DMS53 (cell line): ENCODE data around the gene MUC4.
"Not testable (repeated sequence)": the region's sequence is repeated elsewhere in the genome, so short reads cannot be mapped to it uniquely, and the experiment has no call there.

Source experiments
- DNase-seq: peaks from one replicate; lab custom pipeline; 2025; lab: John Stamatoyannopoulos, UW

The MUC4 gene

GRCh38 chr3:195809796-195810454, 1.8 kb downstream of the MUC4 start:
- DNase-seq: peak; percentile 26

- DNase-seq: peak; percentile 65
Measured at GRCh38 chr3:195809291-195809785, 2.4 kb downstream of the MUC4 start.

- DNase-seq: no peak
Measured at GRCh38 chr3:195808741-195809290, 2.9 kb downstream of the MUC4 start.

DNA sequence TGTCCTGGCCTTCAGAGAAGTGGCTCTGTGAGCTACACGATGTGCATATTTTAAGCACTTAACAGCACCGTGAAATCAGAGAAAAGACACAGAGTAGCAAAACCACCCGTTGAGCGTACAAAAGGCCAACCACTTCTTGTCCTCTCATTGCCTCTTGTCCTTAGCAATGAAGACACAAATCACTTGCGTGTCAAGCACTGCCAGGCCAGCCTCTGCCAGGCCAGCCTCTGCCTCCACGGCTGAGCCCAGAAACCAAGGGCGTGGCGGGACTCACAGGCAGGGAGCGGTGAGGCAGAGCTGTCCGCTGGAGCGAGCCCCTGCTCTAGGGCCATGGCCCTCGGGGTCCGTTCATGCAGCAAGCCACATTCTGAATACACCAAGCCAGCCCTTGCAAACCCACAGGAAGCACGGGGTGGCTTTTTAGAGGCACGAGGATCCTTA, 4.0 kb downstream of the MUC4 start:
- no peak for DNase-seq

- DNase-seq: no peak
Measured at GRCh38 chr3:195806916-195807231, 4.9 kb downstream of the MUC4 start.

DNA sequence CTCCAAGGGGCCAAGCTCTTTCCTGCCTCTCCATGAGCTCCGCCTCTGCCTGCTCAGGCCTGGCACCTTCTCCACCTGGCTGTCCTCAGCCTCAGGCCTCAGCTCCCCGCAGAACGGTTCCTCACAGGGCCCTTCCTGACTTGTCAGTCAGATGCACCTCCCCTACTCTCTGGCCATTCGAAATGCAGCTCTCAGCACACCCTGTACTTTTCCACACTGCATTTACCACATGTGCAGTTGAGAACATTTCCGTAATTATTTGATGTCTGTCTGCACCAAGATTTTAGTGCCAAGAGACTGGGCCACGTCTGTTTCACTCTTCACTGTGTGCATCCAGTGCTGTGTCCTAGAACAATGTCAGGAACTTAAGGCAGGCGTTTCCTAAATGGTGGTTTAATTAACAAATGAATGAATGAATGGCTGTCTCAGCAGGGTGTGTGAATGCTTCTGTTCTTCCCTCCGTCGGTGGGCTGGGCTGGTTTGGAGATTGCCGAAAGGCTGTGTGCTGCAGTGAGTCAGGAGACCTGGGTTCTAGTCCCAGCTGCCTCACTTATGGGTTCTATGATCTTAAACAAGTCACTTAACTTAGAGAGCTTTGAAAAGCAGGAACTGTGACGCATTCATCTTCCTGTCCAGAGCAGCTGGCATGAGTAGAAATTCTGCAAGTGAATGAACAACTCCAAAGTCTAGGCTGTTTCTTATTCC, 5.4 kb downstream of the MUC4 start:
- peak; percentile 25 for DNase-seq

- DNase-seq: not testable (repeated sequence)
Measured at GRCh38 chr3:195805588-195805987, 6.1 kb downstream of the MUC4 start.

DNA sequence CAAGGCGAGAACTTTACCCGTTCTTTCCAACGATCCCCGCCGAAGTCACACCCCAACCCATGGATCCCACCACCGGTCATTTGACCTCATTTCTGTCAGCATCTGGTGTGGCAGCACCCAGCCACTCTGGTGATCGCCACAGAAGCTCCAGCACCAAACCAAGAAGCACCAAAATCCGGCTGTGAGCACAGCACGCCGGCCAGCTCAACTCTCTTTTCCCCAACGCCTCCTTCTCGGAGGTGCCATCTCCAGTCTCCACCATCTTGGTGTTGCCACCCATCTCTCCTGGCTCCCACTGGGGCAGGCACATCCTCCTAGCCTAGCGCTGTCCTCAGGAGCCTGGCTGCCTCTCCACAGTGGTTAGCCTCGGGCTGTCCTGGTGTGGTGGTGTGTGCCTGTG, 6.5 kb downstream of the MUC4 start:
- no peak for DNase-seq

GRCh38 chr3:195803289-195803908, 8.3 kb downstream of the MUC4 start:
- DNase-seq: no peak

- DNase-seq: no peak
Measured at GRCh38 chr3:195802795-195803194, 8.9 kb downstream of the MUC4 start.

- DNase-seq: no peak
Measured at GRCh38 chr3:195802261-195802701, 9.4 kb downstream of the MUC4 start.

- no peak for DNase-seq
Measured at GRCh38 chr3:195801251-195802183, 10.2 kb downstream of the MUC4 start.

- DNase-seq: no peak
Measured at GRCh38 chr3:195800240-195800639, 11.5 kb downstream of the MUC4 start.

DNA sequence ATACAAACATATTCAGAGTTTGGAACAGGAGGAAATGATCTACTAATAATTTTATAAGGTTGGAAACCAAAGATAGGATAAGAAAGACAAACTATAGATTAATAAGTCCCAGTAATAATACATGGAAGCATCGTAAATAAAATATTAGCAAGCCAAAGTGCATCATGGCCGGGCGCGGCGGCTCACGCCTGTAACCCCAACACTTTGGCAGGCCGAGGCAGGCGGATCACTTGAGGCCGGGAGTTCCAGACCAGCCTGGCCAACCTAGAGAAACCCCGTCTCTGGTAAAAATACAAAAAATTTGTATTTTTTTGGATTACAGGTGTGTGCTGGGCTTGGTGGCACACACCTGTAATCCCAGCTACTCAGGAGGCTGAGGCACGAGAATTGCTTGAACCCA, 14.9 kb downstream of the MUC4 start:
- no peak for DNase-seq

GRCh38 chr3:195794708-195795107, 17.0 kb downstream of the MUC4 start:
- DNase-seq: no peak

DNA sequence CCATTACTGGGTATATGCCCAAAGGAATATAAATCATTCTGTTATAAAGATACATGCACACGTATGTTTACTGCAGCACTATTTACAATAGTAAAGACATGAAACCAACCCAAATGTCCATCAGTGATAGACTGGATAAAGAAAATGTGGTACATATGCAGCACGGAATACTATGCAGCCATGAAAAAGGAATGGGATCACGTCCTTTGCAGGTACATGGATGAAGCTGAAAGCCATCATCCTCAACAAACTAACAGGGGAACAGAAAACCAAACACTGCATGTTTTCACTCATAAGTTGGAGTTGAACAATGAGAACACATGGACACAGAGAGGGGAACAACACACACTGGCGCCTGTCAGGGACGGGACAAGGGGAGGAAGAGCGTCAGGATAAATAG, 19.1 kb downstream of the MUC4 start:
- DNase-seq: not testable (repeated sequence)

- DNase-seq: no peak
Measured at GRCh38 chr3:195790901-195791300, 20.8 kb downstream of the MUC4 start.

- DNase-seq: no peak
Measured at GRCh38 chr3:195788711-195789581, 22.8 kb downstream of the MUC4 start.

- not testable (repeated sequence) for DNase-seq
Measured at GRCh38 chr3:195785781-195786405, 25.8 kb downstream of the MUC4 start.

DNA sequence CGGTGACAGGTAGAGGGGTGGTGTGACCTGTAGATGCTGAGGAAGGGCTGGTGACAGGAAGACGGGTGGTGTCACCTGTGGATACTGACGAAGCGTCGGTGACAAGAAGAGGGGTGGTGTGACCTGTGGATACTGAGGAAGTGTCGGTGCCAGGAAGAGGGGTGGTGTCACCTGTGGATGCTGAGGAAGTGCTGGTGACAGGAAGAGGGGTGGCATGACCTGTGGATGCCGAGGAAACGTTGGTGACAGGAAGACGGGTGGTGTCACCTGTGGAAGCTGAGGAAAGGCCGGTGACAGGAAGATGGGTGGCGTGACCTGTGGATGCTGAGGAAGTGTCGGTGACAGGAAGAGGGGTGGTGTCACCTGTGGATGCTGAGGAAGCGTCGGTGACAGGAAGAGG, 27.7 kb downstream of the MUC4 start:
- not testable (repeated sequence) for DNase-seq
